SK-N-MC (cell line): ENCODE data around the gene WDCP.
A peak's percentile ranks its signal among the peaks of the same experiment; 100 is the strongest.
"Not testable (repeated sequence)": the region's sequence is repeated elsewhere in the genome, so short reads cannot be mapped to it uniquely, and the experiment has no call there.

Source experiments
- DNase-seq: peaks from one replicate; pipeline ENCODE4 v3.0.0-alpha.2; 2011; ENCODE audit warnings: low read depth, low spot score
- H3K27ac ChIP-seq: fragments of 200-600 bp; sonication (generic); 2 replicates; pipeline ENCODE4 v1.5.1; 2016; ENCODE audit warnings: mixed run types
- H3K36me3 ChIP-seq: fragments of 200-600 bp; sonication (generic); 2 replicates; pipeline ENCODE4 v1.6.1; 2017; ENCODE audit warnings: antibody characterized with exemption, low read length, mixed read lengths; ENCODE audit not compliant: insufficient read depth
- H3K4me3 ChIP-seq: fragments of 200-600 bp; sonication (generic); 2 replicates; pipeline ENCODE4 v1.5.1; 2016
- H3K9ac ChIP-seq: fragments of 200-600 bp; sonication (generic); 2 replicates; pipeline ENCODE4 v1.8.0; 2017; ENCODE audit warnings: mixed run types, mixed read lengths; ENCODE audit not compliant: insufficient read length
- H3K9me3 ChIP-seq: fragments of 200-600 bp; sonication (generic); 2 replicates; pipeline ENCODE4 v1.6.1; 2017; ENCODE audit warnings: low read depth, mild to moderate bottlenecking, antibody characterized with exemption, low read length, moderate library complexity, mixed read lengths
- EZH2 ChIP-seq: fragments of 200-600 bp; sonication (generic); IDR thresholded peaks from one replicate; pipeline ENCODE4 v1.6.1; 2017; ENCODE audit warnings: antibody characterized with exemption
- FOXP2 ChIP-seq: optimal IDR thresholded peaks from 2 replicates; pipeline ENCODE3; 2011; ENCODE audit warnings: mild to moderate bottlenecking, moderate library complexity; ENCODE audit not compliant: insufficient read depth; ENCODE audit errors: extremely low read length, control extremely low read depth
- POLR2AphosphoS5 ChIP-seq: IDR thresholded peaks from 2 replicates; pipeline ENCODE4 v1.6.1; 2012; ENCODE audit warnings: mild to moderate bottlenecking, low read depth, low read length, borderline replicate concordance

Gene WDCP

DNA sequence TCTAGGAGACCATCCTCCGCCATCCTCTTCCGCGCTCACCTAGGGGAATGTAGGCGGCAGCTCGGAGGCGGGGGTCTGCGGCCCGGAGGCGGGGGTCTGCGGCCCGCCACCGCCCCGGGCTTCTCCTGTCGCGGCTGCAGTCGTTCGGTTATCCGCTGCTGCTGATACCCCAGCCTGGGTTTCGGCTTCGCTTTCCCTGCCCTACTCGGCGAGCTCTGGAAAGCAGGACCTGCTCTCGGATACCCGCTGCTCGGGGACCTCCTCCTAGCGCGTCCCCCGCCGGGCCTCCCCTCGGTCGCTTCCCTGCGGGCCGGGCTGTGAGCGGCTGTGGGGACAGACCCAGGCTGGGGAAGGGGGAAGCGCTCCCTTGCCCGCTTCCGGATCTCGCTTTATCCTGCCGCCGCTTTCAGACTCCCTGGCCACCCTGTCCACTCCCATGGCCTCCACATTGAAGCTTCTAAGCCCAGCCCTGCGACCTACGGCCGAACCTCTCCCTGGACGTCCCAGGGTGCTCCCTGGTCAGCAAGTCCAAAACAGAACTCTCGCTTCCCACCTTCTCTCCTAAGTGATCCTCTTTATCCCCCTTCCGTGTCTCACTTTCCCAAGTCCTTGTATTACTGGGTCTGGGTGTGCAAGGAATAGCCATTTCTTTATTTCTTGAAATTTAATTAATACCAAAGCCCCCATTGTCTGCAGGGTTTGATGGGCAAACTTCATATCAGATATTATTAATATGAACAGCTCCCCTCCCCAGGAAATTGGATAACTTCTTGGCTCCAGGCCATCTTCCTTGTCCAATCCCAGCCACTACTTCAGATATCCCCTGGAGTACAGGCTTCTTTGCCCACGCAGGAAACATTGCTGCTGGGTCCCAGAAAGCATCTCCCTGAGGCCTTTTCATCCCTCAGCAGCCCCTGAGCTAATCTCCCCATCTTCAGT lies 3.1 kb upstream of the WDCP start:
- no peak overlapping the region for H3K27ac ChIP-seq
- no peak overlapping the region for H3K9ac ChIP-seq
- no peak for TF ChIP-seq EZH2
- TF ChIP-seq POLR2AphosphoS5: no peak
- TF ChIP-seq FOXP2: no peak
- DNase-seq: no peak
- no peaks in the 10 kb centered on the region for H3K9me3 ChIP-seq
- no peaks in the 10 kb centered on the region for H3K36me3 ChIP-seq
- H3K4me3 ChIP-seq: peak overlapping the region; percentile 88

DNA sequence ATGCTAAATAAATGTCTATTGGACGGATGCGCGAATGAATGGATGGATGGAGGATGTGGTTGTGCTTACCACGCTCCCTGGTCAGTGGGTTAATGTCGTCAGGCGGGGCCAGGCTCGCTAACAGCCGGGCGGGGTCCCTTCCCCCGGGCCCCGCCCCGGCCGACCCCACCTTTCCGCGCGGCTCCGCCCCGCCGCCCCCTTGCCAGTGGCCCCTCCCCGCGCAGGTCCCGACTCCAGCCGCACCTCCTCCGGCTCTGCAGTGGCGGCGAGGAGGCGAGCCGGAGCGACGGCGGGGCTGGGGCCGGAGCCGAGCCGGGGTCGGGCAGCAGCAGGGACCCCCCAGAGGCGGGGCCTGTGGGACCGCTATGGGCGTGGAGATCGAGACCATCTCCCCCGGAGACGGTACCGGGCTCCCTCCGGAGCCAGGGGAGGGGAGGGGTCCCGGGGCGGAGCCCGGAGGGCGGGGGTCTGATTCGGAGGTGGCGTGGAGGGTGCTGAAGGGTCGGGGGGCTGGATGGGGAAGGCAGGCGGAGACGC lies 2.4 kb upstream of the WDCP start, which contains the start of gene FKBP1B:
TSS of gene FKBP1B (plus strand) at position 257 of the 537 bp plus-strand sequence. CDS start at position 366, 109 bp downstream.
- no peaks in the 10 kb centered on the region for H3K9me3 ChIP-seq
- peak within 1 kb of the TSS; percentile 88 for H3K4me3 ChIP-seq
- no peaks in the 10 kb centered on the region for H3K36me3 ChIP-seq
- H3K9ac ChIP-seq: peak within 1 kb of the TSS; percentile 41
- H3K27ac ChIP-seq: peak within 1 kb of the TSS; percentile 62; the same call in 1 of the 2 replicates
- DNase-seq: no peak
- TF ChIP-seq EZH2: no peak
- peak; percentile 16; the same call in 1 of the 2 replicates for TF ChIP-seq POLR2AphosphoS5
- no peak for TF ChIP-seq FOXP2

DNA sequence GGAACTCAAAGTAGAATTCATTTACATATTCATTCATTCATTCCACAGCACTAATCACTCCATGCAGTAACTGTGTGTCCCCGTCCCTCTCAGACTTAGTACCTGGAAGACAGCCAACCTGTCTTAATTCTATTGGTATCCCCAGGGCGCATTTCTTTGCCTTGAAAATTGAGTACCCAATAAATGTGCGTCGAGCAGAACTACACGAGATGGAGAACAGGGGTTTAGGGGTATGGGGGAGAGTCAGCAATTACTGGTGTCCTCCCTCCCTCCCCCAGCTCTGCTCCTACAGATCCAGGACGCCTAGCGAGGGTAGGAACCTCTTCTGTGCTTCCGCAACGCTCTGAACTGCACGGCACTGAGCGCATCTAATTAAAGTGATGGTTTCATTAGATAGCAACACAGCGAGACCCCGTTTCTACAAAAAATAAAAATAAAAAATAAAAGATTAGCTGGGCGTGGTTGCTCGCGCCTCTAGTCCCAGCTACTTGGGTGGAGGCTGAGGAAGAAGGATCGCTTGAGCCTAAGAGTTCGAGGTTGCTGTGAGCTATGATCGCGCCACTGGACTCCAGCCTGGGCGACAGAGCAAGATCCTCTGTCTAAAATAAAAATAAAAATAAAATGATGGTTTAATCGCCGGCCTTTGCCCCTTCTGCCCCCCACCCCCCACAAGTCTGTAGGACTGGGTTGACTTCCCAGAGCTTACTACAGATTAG lies 1.7 kb upstream of the WDCP start:
- Histone ChIP-seq H3K36me3 (no peaks in the 10 kb centered on the region), H3K4me3 (peak overlapping the region; percentile 88), H3K9ac (peak overlapping the region; percentile 41), H3K9me3 (no peaks in the 10 kb centered on the region), H3K27ac (peak overlapping the region; percentile 62; the same call in 1 of the 2 replicates)
- TF ChIP-seq EZH2 (no peak), FOXP2 (no peak), POLR2AphosphoS5 (no peak)
- DNase-seq: peak; percentile 32

DNA sequence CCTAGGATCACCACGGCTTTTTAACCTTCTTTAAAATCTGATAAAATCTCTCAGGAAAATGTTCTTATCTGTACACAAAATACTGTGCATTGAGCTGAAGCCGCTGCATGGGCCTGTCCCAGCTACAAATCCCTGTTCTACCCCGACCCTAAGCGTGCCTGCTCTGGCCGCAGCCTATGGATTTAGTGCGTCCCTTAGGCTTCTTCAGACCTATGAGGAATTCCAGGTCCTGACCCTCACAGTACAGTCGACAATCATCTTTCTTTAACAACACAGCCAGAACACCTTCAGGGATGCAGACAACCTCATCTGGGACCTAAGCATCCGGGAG lies 477 bp upstream of the WDCP start:
- Histone ChIP-seq H3K36me3 (0 out of 2 replicates have a peak, but pooled peaks cover 5% of the 10 kb centered on the region), H3K9ac (no peak overlapping the region), H3K27ac (peak overlapping the region; percentile 71), H3K9me3 (no peaks in the 10 kb centered on the region), H3K4me3 (peak overlapping the region; percentile 60)
- no peak for DNase-seq
- TF ChIP-seq POLR2AphosphoS5 (no peak), EZH2 (no peak), FOXP2 (no peak)

DNA sequence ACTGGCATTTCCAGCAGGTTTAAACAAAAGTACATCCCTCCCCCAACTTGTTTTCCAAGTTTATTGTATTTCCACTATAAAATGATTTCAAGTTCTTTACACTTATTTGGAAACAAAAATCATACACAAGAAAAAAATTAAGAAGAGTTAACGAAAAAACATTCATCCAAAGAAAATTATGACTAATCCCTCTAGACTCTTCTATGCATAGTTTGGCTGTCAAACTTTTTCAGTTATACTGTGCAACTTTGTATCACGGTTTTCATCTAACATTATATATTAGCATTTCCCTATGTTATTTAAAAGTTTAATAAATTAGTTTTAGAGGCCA lies 627 bp downstream of the WDCP start:
- peak overlapping the region; percentile 86 for H3K9ac ChIP-seq
- TF ChIP-seq POLR2AphosphoS5 (no peak), FOXP2 (no peak), EZH2 (no peak)
- DNase-seq: no peak
- H3K27ac ChIP-seq: no peak overlapping the region
- H3K9me3 ChIP-seq: no peaks in the 10 kb centered on the region
- 0 out of 2 replicates have a peak, but pooled peaks cover 5% of the 10 kb centered on the region for H3K36me3 ChIP-seq
- H3K4me3 ChIP-seq: peak overlapping the region; percentile 92

DNA sequence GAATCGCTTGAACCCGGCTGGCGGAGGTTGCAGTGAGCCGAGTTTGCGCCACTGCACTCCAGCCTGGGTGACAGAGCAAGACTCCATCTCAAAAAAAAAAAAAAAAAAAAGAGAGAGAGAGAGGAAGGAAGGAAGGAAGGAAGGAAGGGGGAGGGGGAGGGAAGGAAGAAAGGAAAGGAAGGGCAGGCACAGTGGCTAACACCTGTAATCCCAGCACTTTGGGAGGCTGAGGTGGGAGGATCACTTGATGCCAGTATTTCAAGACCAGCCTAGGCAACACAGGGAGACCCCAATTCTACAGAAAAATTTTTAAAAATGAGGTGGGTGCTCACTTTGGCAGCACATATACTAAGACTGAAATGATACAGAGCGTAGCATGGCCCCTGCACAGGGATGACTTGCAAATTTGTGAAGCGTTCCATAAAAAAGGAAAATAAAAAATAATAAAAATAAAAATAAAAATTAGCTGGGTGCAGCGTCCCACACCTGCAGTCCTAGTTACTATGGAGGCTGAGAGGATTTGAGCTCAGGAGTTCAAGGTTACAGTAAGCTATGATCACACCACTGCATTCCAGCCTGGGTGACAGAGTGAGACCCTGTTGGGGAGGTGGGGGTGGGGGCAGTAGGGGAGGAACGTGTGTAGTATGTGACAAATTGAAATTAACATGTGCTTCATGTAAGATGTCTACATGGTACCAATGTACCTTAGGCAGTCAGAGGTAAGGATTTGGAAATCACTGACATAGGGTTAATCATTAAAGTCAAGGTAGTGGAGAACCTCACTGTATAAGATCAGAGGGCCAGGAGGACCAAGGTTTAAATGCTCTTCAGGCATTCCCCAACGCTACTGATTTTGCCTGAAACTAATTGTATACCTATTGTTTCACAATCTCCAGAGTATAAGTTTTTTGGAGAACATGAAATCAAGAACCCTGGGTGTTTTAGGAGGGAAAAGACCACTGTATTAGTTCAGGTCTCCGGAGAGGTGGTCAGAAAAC lies 1.4 kb downstream of the WDCP start:
- no peak overlapping the region for H3K27ac ChIP-seq
- DNase-seq: no peak
- no peaks in the 10 kb centered on the region for H3K9me3 ChIP-seq
- no peak for TF ChIP-seq POLR2AphosphoS5
- no peak for TF ChIP-seq EZH2
- TF ChIP-seq FOXP2: no peak
- peak overlapping the region; percentile 92 for H3K4me3 ChIP-seq
- H3K9ac ChIP-seq: peak overlapping the region; percentile 86
- H3K36me3 ChIP-seq: 0 out of 2 replicates have a peak, but pooled peaks cover 5% of the 10 kb centered on the region

DNA sequence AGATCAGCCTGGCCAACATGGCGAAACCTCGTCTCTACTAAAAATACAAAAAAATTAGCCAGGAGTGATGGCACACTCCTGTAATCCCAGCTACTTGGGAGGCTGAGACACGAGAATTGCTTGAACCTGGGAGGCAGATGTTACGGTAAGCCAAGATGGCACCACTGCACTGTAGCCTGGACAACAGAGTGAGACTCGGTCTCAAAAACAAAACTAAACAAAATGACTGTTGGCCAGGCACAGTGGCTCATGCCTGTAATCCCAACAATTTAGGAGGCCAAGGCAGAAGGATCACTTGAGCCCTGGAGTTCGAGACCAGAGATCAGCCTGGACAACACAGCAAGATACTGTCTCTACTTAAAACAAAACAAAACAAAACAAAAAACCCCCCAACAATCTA lies 4.1 kb downstream of the WDCP start:
- peaks cover 20% of the 10 kb centered on the region for H3K36me3 ChIP-seq
- not testable (repeated sequence) for H3K27ac ChIP-seq, H3K9me3 ChIP-seq, H3K9ac ChIP-seq, DNase-seq, H3K4me3 ChIP-seq

DNA sequence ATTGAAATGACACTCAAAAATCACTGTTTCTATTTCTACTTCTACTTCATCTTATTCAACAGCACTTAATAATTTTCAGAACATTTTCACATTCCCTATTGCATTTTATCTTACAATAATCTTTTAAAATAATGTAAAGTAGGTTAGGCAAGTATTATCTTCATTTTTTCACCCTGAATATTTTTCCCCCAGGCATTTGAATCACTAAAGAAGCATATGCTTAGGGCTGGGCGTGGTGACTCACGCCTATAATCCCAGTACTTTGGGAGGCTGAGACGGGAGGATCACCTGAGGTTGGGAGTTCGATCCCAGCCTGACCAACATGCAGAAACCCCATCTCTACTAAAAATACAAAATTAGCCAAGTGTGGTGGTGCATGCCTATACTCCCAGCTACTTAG lies 6.7 kb downstream of the WDCP start:
- Histone ChIP-seq H3K9me3 (no peaks in the 10 kb centered on the region), H3K27ac (no peak overlapping the region), H3K9ac (no peak overlapping the region), H3K4me3 (no peak overlapping the region), H3K36me3 (peaks cover 40% of the 10 kb centered on the region)
- DNase-seq: no peak
- TF ChIP-seq POLR2AphosphoS5: no peak
- no peak for TF ChIP-seq FOXP2
- no peak for TF ChIP-seq EZH2
